Esophagus (tissue), 2 donors: ENCODE measurements around the gene MRPL45. TPM values are rescaled to one million over a fixed set of nuclear protein-coding genes. Genes with fewer than 3 reads are reported as not detected.

Source experiments
- H3K27ac ChIP-seq, 2 donors: one replicate each; pipeline ENCODE4 v1.5.1; 2013; ENCODE audit warnings: low read depth in 2 of 2, mild to moderate bottlenecking in 2 of 2, inconsistent platforms in 1 of 2, low read length in 1 of 2, moderate library complexity in 1 of 2
- H3K27me3 ChIP-seq, 2 donors: one replicate each; pipeline ENCODE4 v1.6.1; 2013; ENCODE audit warnings: low read length in 2 of 2, control low read depth in 1 of 2, mild to moderate bottlenecking in 1 of 2; ENCODE audit not compliant: insufficient read depth in 2 of 2, control insufficient read depth in 1 of 2
- H3K36me3 ChIP-seq, 2 donors: one replicate each; pipeline ENCODE4 v1.6.1; 2013; ENCODE audit warnings: low read length in 1 of 2; ENCODE audit not compliant: control insufficient read depth in 2 of 2, insufficient read depth in 2 of 2
- H3K4me1 ChIP-seq, 2 donors: one replicate each; pipeline ENCODE4 v1.6.1; 2013; ENCODE audit warnings: low read length in 1 of 2; ENCODE audit not compliant: control insufficient read depth in 2 of 2, insufficient read depth in 2 of 2
- H3K4me3 ChIP-seq, 2 donors: one replicate each; pipeline ENCODE4 v1.5.1; 2013; ENCODE audit warnings: low read length in 2 of 2, mild to moderate bottlenecking in 2 of 2, low read depth in 1 of 2, moderate library complexity in 1 of 2
- H3K9me3 ChIP-seq, 2 donors: one replicate each; pipeline ENCODE4 v1.6.1; 2013; ENCODE audit warnings: mild to moderate bottlenecking in 2 of 2, low read depth in 1 of 2, low read length in 1 of 2, moderate library complexity in 1 of 2; ENCODE audit not compliant: control insufficient read depth in 2 of 2, insufficient read depth in 1 of 2
- WGBS, 2 donors: extraction: QIAGEN DNeasy Blood & Tissue Kit; methylation state at CpG; one replicate each; pipeline ENCODE4 v1.1.7; 2013; 5-methylcytosine and 5-hydroxymethylcytosine counted together
- polyA plus RNA-seq, 2 donors: library from polyadenylated mRNA; stranded (reverse); fragments of 200-250 nt; gene quantifications; one replicate each; pipeline ENCODE4 v1.2.3, GENCODE V29; 2013
- donor health status: healthy with polysubstance abuse.
- donor health status: Bipolar disorder and iron deficiency.

MRPL45 gene
- polyA plus RNA-seq, 2 donors: 12.4 to 26.8 TPM

DNA sequence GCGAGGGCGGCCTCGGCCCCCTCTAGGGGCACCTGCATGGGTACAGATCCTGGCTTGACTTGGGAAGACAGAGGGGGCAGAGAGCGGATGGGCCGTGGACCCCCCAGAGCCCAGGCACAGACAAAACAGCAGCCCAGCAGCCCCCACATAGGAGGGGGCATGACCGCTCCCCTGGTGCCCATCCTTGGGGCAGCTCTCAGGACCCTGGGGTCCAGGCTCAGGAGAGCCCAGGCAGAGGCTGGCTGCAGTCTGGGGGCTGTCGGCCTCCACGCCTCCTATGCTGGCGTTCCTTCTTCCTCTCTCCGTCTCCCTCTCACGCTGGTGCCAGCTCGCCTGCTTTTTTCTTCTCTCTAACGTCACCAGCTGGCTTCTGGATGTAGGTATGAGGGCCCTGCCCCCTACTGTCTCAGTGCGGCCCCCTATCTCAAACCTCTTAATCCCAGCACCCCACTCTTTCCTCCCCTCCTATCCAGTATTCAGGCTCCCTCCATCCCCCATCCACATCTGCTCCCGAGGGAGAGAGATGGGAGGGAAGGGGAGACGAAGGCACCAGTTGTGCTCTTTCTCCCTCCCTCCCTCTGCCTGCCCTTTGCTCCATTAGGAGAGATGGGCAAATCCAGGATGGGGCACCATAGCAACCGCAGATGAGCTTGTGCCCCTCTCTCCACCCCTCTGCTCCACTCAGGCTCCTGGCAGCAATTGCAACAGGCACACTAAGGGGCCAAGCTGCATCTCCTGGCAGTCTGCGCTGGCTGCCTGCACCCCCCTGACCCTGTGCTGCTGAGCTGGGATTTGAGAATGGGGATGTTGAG is 46.8 kb downstream of the MRPL45 start, which contains the start of gene GPR179:
GPR179 (minus strand) TSS at position 349 of the 812 bp plus-strand sequence; CDS start at position 182, 167 bp downstream.
- Histone ChIP-seq H3K4me3 (no peak within 1 kb of the TSS), H3K36me3 (no peaks in the 10 kb centered on the region), H3K9me3 (no peaks in the 10 kb centered on the region), H3K27ac (no peak within 1 kb of the TSS), H3K27me3 (no peaks in the 10 kb centered on the region), H3K4me1 (peaks cover 0 to 6% of the 10 kb centered on the region in 2 donors)
- 75 to 77% methylated on average over 18 of the region's 18 CpGs for WGBS, 2 donors

- Histone ChIP-seq H3K36me3 (no peaks in the 10 kb centered on the region), H3K27me3 (no peaks in the 10 kb centered on the region), H3K9me3 (no peaks in the 10 kb centered on the region), H3K4me3 (no peak overlapping the region), H3K27ac (no peak overlapping the region), H3K4me1 (peaks cover 0 to 6% of the 10 kb centered on the region in 2 donors)
- 86 to 90% methylated on average over 3 of the region's 3 CpGs for WGBS, 2 donors
These were observed 47.4 kb downstream of the MRPL45 start for GRCh38 chr17:38344420-38344745.

DNA sequence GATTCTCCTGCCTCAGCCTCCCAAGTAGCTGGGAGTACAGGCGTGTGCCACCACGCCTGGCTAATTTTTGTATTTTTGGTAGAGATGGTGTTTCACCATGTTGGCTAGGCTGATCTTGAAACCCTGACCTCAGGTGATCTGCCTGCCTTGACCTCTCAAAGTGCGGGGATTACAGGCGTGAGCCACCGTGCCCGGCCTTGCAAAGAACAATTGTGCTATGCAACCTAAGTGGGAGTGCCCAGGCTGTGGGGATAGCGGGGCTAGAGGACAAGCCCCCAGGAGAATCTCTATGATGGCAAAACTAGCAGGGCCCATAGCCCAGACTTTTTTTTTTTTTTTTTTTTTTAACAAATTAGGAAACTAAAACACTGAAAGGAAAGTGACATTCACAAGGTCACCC is 48.8 kb downstream of the MRPL45 start:
- Histone ChIP-seq H3K4me3 (no peak overlapping the region), H3K27me3 (no peaks in the 10 kb centered on the region), H3K27ac (no peak overlapping the region), H3K9me3 (no peaks in the 10 kb centered on the region), H3K4me1 (peaks cover 0 to 6% of the 10 kb centered on the region in 2 donors), H3K36me3 (no peaks in the 10 kb centered on the region)
- 93 to 95% methylated on average over 7 of the region's 7 CpGs for WGBS, 2 donors

- Histone ChIP-seq H3K27me3 (no peaks in the 10 kb centered on the region), H3K9me3 (no peaks in the 10 kb centered on the region), H3K4me1 (peaks cover 2 to 3% of the 10 kb centered on the region in 2 donors), H3K27ac (no peak overlapping the region), H3K4me3 (no peak overlapping the region), H3K36me3 (no peaks in the 10 kb centered on the region)
- WGBS, 2 donors: 13% methylated on average over 8 of the region's 8 CpGs
These were observed 52.2 kb downstream of the MRPL45 start for GRCh38 chr17:38349097-38349730.

DNA sequence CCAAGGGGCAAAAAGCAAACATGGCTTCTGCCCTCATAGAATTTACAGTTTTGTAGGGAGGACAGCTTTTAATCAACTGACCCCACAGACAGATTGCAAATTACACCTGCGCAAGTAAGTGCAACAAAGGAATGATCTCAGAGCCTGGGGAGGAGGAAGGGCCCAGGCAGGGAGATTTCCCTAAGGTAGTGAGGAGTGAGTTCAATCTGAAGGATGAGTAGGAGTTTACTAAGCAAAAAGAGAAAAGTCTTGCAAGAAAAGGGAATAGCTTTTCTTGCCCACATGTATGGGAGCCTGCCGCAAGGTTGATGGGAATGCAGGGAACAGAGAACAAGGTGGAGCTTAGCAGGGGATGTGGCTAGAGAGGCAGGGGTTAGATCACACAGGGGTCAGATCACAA is 53.1 kb downstream of the MRPL45 start:
- Histone ChIP-seq H3K4me3 (no peak overlapping the region), H3K9me3 (no peaks in the 10 kb centered on the region), H3K4me1 (peaks cover 2 to 3% of the 10 kb centered on the region in 2 donors), H3K27me3 (no peaks in the 10 kb centered on the region), H3K27ac (no peak overlapping the region), H3K36me3 (no peaks in the 10 kb centered on the region)
- 97 to 98% methylated on average over 2 of the region's 2 CpGs for WGBS, 2 donors

- Histone ChIP-seq H3K4me1 (peaks cover 2 to 3% of the 10 kb centered on the region in 2 donors), H3K27ac (peak within 1 kb of the TSS; percentile 81 to 84), H3K4me3 (peak within 1 kb of the TSS; percentile 67 to 78), H3K9me3 (no peaks in the 10 kb centered on the region), H3K36me3 (no peaks in the 10 kb centered on the region), H3K27me3 (no peaks in the 10 kb centered on the region)
- WGBS, 2 donors: 2 to 7% methylated on average over 25 to 84 of the region's 84 CpGs
These were observed 54.6 kb downstream of the MRPL45 start, which contains the start of gene SOCS7 for GRCh38 chr17:38351412-38352222. TSS of gene SOCS7 (plus strand) at chr17:38351844. CDS start at chr17:38352053, 209 bp downstream.

DNA sequence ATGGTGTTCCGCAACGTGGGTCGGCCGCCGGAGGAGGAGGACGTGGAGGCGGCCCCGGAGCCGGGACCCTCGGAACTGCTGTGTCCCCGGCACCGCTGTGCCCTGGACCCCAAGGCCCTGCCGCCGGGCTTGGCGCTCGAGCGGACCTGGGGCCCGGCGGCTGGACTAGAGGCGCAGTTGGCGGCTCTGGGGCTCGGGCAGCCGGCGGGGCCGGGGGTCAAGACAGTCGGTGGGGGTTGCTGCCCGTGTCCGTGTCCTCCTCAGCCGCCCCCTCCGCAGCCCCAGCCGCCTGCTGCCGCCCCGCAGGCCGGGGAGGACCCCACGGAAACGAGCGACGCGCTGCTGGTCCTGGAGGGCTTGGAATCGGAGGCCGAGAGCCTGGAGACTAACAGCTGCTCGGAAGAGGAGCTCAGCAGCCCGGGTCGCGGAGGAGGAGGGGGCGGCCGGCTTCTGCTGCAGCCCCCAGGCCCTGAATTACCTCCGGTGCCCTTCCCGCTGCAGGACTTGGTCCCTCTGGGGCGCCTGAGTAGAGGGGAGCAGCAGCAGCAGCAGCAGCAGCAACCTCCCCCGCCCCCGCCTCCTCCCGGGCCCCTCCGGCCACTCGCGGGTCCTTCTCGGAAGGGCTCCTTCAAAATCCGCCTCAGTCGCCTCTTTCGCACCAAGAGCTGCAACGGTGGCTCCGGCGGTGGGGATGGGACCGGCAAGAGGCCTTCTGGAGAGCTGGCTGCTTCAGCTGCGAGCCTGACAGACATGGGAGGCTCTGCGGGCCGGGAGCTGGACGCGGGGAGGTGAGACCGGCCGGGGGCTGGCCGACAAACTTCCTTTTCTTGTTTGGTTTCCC is 55.5 kb downstream of the MRPL45 start:
- Histone ChIP-seq H3K4me3 (peak overlapping the region; percentile 67 to 78), H3K4me1 (peaks cover 2 to 3% of the 10 kb centered on the region in 2 donors), H3K36me3 (no peaks in the 10 kb centered on the region), H3K27me3 (no peaks in the 10 kb centered on the region), H3K27ac (peak overlapping the region; percentile 69 to 71), H3K9me3 (no peaks in the 10 kb centered on the region)
- WGBS, 2 donors: 0 to 1% methylated on average over 47 to 72 of the region's 72 CpGs

DNA sequence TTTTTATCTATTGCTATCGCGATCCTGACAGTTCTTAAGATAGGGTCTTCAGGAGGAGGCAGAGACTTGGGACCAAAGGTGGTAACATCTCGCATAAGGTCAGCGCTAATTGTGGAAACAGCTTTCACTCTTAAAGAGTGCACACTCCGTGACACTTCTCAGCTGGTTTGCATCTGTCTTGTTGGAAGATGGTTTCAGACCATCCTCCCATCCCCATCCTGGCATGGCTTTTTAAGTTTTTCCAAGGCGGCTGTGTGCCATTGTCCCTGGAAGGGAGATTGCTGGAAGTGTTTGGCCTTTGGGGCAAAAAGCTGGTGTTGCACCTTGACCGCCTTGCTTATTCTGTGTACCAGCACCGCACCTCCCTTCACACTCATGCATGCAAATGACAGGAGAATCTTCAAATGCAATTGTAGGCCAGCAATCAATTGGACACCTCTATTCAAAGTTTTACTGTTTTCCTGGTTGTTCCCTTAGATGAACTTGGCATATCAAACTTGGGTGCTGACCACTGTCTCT is 56.2 kb downstream of the MRPL45 start:
- 12 to 16% methylated on average over 8 of the region's 8 CpGs for WGBS, 2 donors
- no peaks in the 10 kb centered on the region for H3K27me3 ChIP-seq
- peak overlapping the region; percentile 67 to 78 for H3K4me3 ChIP-seq
- H3K36me3 ChIP-seq: no peaks in the 10 kb centered on the region
- no peaks in the 10 kb centered on the region for H3K9me3 ChIP-seq
- no peak overlapping the region for H3K27ac ChIP-seq
- peaks cover 2 to 3% of the 10 kb centered on the region in 2 donors for H3K4me1 ChIP-seq
